Measurements from ENCODE around the gene CNKSR1.

The CNKSR1 gene

GRCh38 chr1:26233903-26234643 is 56.8 kb downstream of the CNKSR1 start, which contains the start of gene CEP85:
CEP85 (plus strand) TSS chr1:26234200; CDS start chr1:26239784, 5,584 bp downstream.
- DNase-seq = peak; percentile 94

- DNase-seq = no peak
These were observed 57.5 kb downstream of the CNKSR1 start for GRCh38 chr1:26234644-26235370.

- DNase-seq = no peak
These were observed 60.1 kb downstream of the CNKSR1 start for GRCh38 chr1:26237230-26237966.
